SJCRH30 (cell line): ENCODE results near the gene GRIN3B. TPM values are rescaled to one million over a fixed set of nuclear protein-coding genes. Genes with fewer than 3 reads are reported as not detected.

Experiments used
- DNase-seq, 2 experiments: peaks; one replicate each; pipeline ENCODE4 v3.0.0-alpha.2; 2015 to 2020
- H3K27ac ChIP-seq: fragments of 250-450 bp; sonication (Bioruptor Pico); 2 replicates; pipeline ENCODE4 v1.5.1; 2020; ENCODE audit warnings: mild to moderate bottlenecking, moderate library complexity
- H3K27me3 ChIP-seq: fragments of 250-450 bp; sonication (Bioruptor Pico); 2 replicates; pipeline ENCODE4 v1.5.1; 2020; ENCODE audit warnings: mild to moderate bottlenecking, moderate library complexity
- H3K36me3 ChIP-seq: fragments of 250-450 bp; sonication (Bioruptor Pico); 2 replicates; pipeline ENCODE4 v1.5.1; 2020; ENCODE audit warnings: mild to moderate bottlenecking, moderate library complexity
- H3K4me1 ChIP-seq: fragments of 250-450 bp; sonication (Bioruptor Pico); 2 replicates; pipeline ENCODE4 v1.5.1; 2020; ENCODE audit warnings: mild to moderate bottlenecking, moderate library complexity
- H3K4me3 ChIP-seq: fragments of 250-450 bp; sonication (Bioruptor Pico); 2 replicates; pipeline ENCODE4 v1.5.1; 2020; ENCODE audit warnings: mild to moderate bottlenecking, moderate library complexity
- H3K9me3 ChIP-seq: fragments of 250-450 bp; sonication (Bioruptor Pico); replicated peaks from 2 replicates; pipeline ENCODE4 v1.5.1; 2020; ENCODE audit warnings: mild to moderate bottlenecking, moderate library complexity
- total RNA-seq: library from RNA; depleted of rRNA; stranded (reverse); fragments of >200 nt; shearing (Covaris generic); gene quantifications from 2 replicates; pipeline ENCODE4 v1.2.3, GENCODE V29; 2014

Gene GRIN3B
- total RNA-seq, 1 experiment from 2014 or later: not detected

GRCh38 chr19:961866-962620 lies 38.2 kb upstream of the GRIN3B start:
- no peak overlapping the region for H3K27ac ChIP-seq
- peak; percentile 27 to 34 for DNase-seq
- H3K9me3 ChIP-seq: no peaks in the 10 kb centered on the region
- no peak overlapping the region for H3K4me3 ChIP-seq
- H3K27me3 ChIP-seq: no peaks in the 10 kb centered on the region
- H3K4me1 ChIP-seq: peaks cover 19% of the 10 kb centered on the region
- H3K36me3 ChIP-seq: peaks cover 29% of the 10 kb centered on the region

- no peak for DNase-seq
These were observed 37.4 kb upstream of the GRIN3B start for GRCh38 chr19:962683-963400.

GRCh38 chr19:963486-963951 lies 36.7 kb upstream of the GRIN3B start:
- H3K27me3 ChIP-seq: no peaks in the 10 kb centered on the region
- H3K4me3 ChIP-seq: no peak overlapping the region
- H3K9me3 ChIP-seq: no peaks in the 10 kb centered on the region
- H3K4me1 ChIP-seq: peaks cover 19% of the 10 kb centered on the region
- peaks cover 42% of the 10 kb centered on the region for H3K36me3 ChIP-seq
- peak; percentile 94 to 95 for DNase-seq
- peak overlapping the region; percentile 96 for H3K27ac ChIP-seq

More at GRCh38 chr19:962683-963400, 37.4 kb upstream of the GRIN3B start:
- no peaks in the 10 kb centered on the region for H3K9me3 ChIP-seq
- H3K27me3 ChIP-seq: no peaks in the 10 kb centered on the region
- no peak overlapping the region for H3K4me3 ChIP-seq
- H3K27ac ChIP-seq: peak overlapping the region; percentile 96
- peaks cover 19% of the 10 kb centered on the region for H3K4me1 ChIP-seq
- peaks cover 37% of the 10 kb centered on the region for H3K36me3 ChIP-seq

GRCh38 chr19:964116-964520 lies 36.1 kb upstream of the GRIN3B start:
- Histone ChIP-seq H3K4me3 (no peak overlapping the region), H3K9me3 (no peaks in the 10 kb centered on the region), H3K36me3 (peaks cover 48% of the 10 kb centered on the region), H3K27ac (peak overlapping the region; percentile 96), H3K27me3 (no peaks in the 10 kb centered on the region), H3K4me1 (peaks cover 19% of the 10 kb centered on the region)
- DNase-seq: peak; percentile 57 to 58

- no peak overlapping the region for H3K4me3 ChIP-seq
- H3K27me3 ChIP-seq: no peaks in the 10 kb centered on the region
- H3K4me1 ChIP-seq: peaks cover 19% of the 10 kb centered on the region
- peaks cover 53% of the 10 kb centered on the region for H3K36me3 ChIP-seq
- DNase-seq: peak; percentile 56 to 64
- peak overlapping the region; percentile 96 for H3K27ac ChIP-seq
- no peaks in the 10 kb centered on the region for H3K9me3 ChIP-seq
These were observed 35.2 kb upstream of the GRIN3B start for GRCh38 chr19:964761-965694.

- Histone ChIP-seq H3K27ac (peak overlapping the region; percentile 12), H3K4me1 (peaks cover 19% of the 10 kb centered on the region), H3K36me3 (peaks cover 63% of the 10 kb centered on the region), H3K4me3 (no peak overlapping the region), H3K9me3 (peaks cover 7% of the 10 kb centered on the region), H3K27me3 (no peaks in the 10 kb centered on the region)
- peak; percentile 88 to 89 for DNase-seq
These were observed 33.6 kb upstream of the GRIN3B start for GRCh38 chr19:966485-967088.

- no peaks in the 10 kb centered on the region for H3K27me3 ChIP-seq
- no peak for DNase-seq
- peaks cover 55% of the 10 kb centered on the region for H3K36me3 ChIP-seq
- H3K27ac ChIP-seq: no peak overlapping the region
- peaks cover 7% of the 10 kb centered on the region for H3K9me3 ChIP-seq
- H3K4me1 ChIP-seq: peaks cover 4% of the 10 kb centered on the region; the same call in 1 of the 2 replicates
- H3K4me3 ChIP-seq: no peak overlapping the region
These were observed 29.5 kb upstream of the GRIN3B start for GRCh38 chr19:970695-971094.

GRCh38 chr19:971795-972194 lies 28.4 kb upstream of the GRIN3B start:
- peaks cover 7% of the 10 kb centered on the region for H3K9me3 ChIP-seq
- no peaks in the 10 kb centered on the region for H3K4me1 ChIP-seq
- H3K27me3 ChIP-seq: no peaks in the 10 kb centered on the region
- no peak for DNase-seq
- no peak overlapping the region for H3K27ac ChIP-seq
- peaks cover 52% of the 10 kb centered on the region for H3K36me3 ChIP-seq
- no peak overlapping the region for H3K4me3 ChIP-seq

- H3K27me3 ChIP-seq: no peaks in the 10 kb centered on the region
- peaks cover 7% of the 10 kb centered on the region for H3K9me3 ChIP-seq
- H3K27ac ChIP-seq: no peak overlapping the region
- DNase-seq: no peak
- H3K4me1 ChIP-seq: peaks cover 1% of the 10 kb centered on the region
- peaks cover 47% of the 10 kb centered on the region for H3K36me3 ChIP-seq
- no peak overlapping the region for H3K4me3 ChIP-seq
These were observed 27.9 kb upstream of the GRIN3B start for GRCh38 chr19:972281-972680.

- peaks cover 7% of the 10 kb centered on the region for H3K9me3 ChIP-seq
- no peaks in the 10 kb centered on the region for H3K27me3 ChIP-seq
- no peak overlapping the region for H3K4me3 ChIP-seq
- H3K4me1 ChIP-seq: peaks cover 4% of the 10 kb centered on the region
- DNase-seq: no peak
- H3K36me3 ChIP-seq: peaks cover 32% of the 10 kb centered on the region
- H3K27ac ChIP-seq: no peak overlapping the region
These were observed 26.3 kb upstream of the GRIN3B start for GRCh38 chr19:973726-974563.

GRCh38 chr19:974564-975257 lies 25.5 kb upstream of the GRIN3B start:
- H3K4me1 ChIP-seq: peaks cover 4% of the 10 kb centered on the region

GRCh38 chr19:976476-976875 lies 23.7 kb upstream of the GRIN3B start:
- no peak for DNase-seq
- H3K4me1 ChIP-seq: peaks cover 9% of the 10 kb centered on the region
- H3K9me3 ChIP-seq: no peaks in the 10 kb centered on the region
- no peak overlapping the region for H3K27ac ChIP-seq
- no peaks in the 10 kb centered on the region for H3K27me3 ChIP-seq
- no peak overlapping the region for H3K4me3 ChIP-seq
- H3K36me3 ChIP-seq: peaks cover 8% of the 10 kb centered on the region

More at GRCh38 chr19:974564-975257, 25.5 kb upstream of the GRIN3B start:
- Histone ChIP-seq H3K36me3 (peaks cover 26% of the 10 kb centered on the region), H3K27me3 (no peaks in the 10 kb centered on the region), H3K4me3 (no peak overlapping the region), H3K27ac (no peak overlapping the region), H3K9me3 (peaks cover 7% of the 10 kb centered on the region)
- DNase-seq: no peak

- Histone ChIP-seq H3K27me3 (no peaks in the 10 kb centered on the region), H3K4me3 (no peak overlapping the region), H3K27ac (no peak overlapping the region), H3K4me1 (peaks cover 9% of the 10 kb centered on the region), H3K36me3 (peaks cover 4% of the 10 kb centered on the region; the same call in 1 of the 2 replicates), H3K9me3 (no peaks in the 10 kb centered on the region)
- peak; percentile 50 to 60 for DNase-seq
These were observed 23.2 kb upstream of the GRIN3B start for GRCh38 chr19:977058-977464.
